GM21529 (cell line): ENCODE data around the gene SLC25A21.
"Not testable (repeated sequence)": the region's sequence is repeated elsewhere in the genome, so short reads cannot be mapped to it uniquely, and the experiment has no call there.

Experiments used
- ATAC-seq: cut with Tn5 transposase; IDR thresholded peaks from one replicate; pipeline ENCODE4 v1.9.1; 2021; ENCODE audit not compliant: unreplicated experiment

Gene SLC25A21

GRCh38 chr14:37187294-37187693 lies 14.9 kb upstream of the SLC25A21 start:
- no peak for ATAC-seq

GRCh38 chr14:37186865-37187264 lies 14.5 kb upstream of the SLC25A21 start:
- ATAC-seq: no peak

GRCh38 chr14:37185670-37186069 lies 13.3 kb upstream of the SLC25A21 start:
- no peak for ATAC-seq

GRCh38 chr14:37184520-37184919 lies 12.1 kb upstream of the SLC25A21 start:
- ATAC-seq: not testable (repeated sequence)

GRCh38 chr14:37181441-37181840 lies 9.0 kb upstream of the SLC25A21 start:
- ATAC-seq: no peak

GRCh38 chr14:37180886-37181285 lies 8.5 kb upstream of the SLC25A21 start:
- not testable (repeated sequence) for ATAC-seq

GRCh38 chr14:37179896-37180502 lies 7.6 kb upstream of the SLC25A21 start:
- ATAC-seq: no peak

- no peak for ATAC-seq
These were observed 669 bp upstream of the SLC25A21 start for GRCh38 chr14:37172936-37173614.

- no peak for ATAC-seq
These were observed 755 bp downstream of the SLC25A21 start for GRCh38 chr14:37171678-37172023.

- no peak for ATAC-seq
These were observed 1.4 kb downstream of the SLC25A21 start for GRCh38 chr14:37170993-37171392.

GRCh38 chr14:37170237-37170636 lies 2.2 kb downstream of the SLC25A21 start:
- ATAC-seq: no peak

GRCh38 chr14:37168721-37169120 lies 3.7 kb downstream of the SLC25A21 start:
- ATAC-seq: no peak

GRCh38 chr14:37167151-37168047 lies 5.0 kb downstream of the SLC25A21 start:
- ATAC-seq: no peak

- no peak for ATAC-seq
These were observed 6.6 kb downstream of the SLC25A21 start for GRCh38 chr14:37165794-37166193.

- ATAC-seq: not testable (repeated sequence)
These were observed 10.1 kb downstream of the SLC25A21 start for GRCh38 chr14:37162307-37162706.

- no peak for ATAC-seq
These were observed 14.4 kb downstream of the SLC25A21 start for GRCh38 chr14:37157987-37158386.

GRCh38 chr14:37153483-37153882 lies 18.9 kb downstream of the SLC25A21 start:
- ATAC-seq: no peak

GRCh38 chr14:37153005-37153404 lies 19.4 kb downstream of the SLC25A21 start:
- ATAC-seq: no peak

- ATAC-seq: no peak
These were observed 22.0 kb downstream of the SLC25A21 start for GRCh38 chr14:37150414-37150813.

- no peak for ATAC-seq
These were observed 25.0 kb downstream of the SLC25A21 start for GRCh38 chr14:37147310-37147880.

GRCh38 chr14:37146438-37146837 lies 26.0 kb downstream of the SLC25A21 start:
- ATAC-seq: not testable (repeated sequence)
